Measurements from ENCODE around the gene SMIM33.

DNA sequence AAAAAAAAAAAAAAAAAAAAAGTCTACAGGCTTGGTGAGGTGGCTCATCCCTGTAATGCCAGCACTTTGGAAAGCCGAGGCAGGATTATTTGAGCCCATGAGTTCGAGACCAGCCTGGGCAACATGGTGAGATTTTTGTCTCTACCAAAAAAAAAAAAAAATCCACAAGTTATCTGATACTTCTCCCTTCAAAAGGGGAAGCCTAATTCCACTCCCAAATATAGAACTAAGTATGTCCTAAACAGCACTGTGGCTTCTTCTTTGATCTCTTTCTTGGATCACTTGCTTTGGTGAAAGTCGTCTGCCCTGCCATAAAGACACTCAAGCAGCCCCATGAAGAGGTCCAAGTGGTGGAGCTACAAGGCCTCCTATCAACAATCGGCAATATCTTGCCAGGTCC is 30.6 kb downstream of the SMIM33 start:
- TF ChIP-seq POLR2AphosphoS5 (IDR thresholded peaks at IDR 0.05; ENCODE audit: low read depth, low read length) (no peak), POLR2A (IDR thresholded peaks at IDR 0.05; ENCODE audit: low read depth, low read length) (no peak)
